Measurements from ENCODE around the gene MBLAC1. TPM values are rescaled to one million over a fixed set of nuclear protein-coding genes. Genes with fewer than 3 reads are reported as not detected.
A peak's percentile ranks its signal among the peaks of the same experiment; 100 is the strongest.

The MBLAC1 gene
- total RNA-seq, 1 experiment from 2014 or later, result 3.5 TPM

DNA sequence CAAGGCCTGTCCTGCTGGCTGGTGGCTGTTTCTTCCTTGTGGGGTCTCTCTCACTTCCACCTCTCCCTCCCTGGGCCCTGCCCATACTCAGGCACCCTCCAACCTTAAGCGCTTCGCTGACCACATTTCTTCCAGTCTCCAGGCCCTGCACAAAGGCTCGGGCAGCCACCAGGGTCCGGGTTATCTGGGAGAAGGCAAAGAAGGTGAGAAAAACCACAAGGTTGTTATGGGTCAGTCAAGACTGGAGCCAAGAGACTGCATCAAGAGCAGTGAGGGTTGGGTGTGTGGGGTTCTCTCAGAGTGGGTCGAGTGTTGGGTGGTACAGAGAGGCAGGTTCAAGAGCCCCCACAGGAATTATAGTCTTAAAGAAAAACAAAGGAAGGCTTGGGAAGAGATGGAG is 47.8 kb downstream of the MBLAC1 start:
- Mint-ChIP-seq H3K4me3 (no peak overlapping the region), H3K36me3 (peaks cover 22% of the 10 kb centered on the region), H3K27ac (no peak overlapping the region), H3K27me3 (ENCODE audit: low read depth) (peaks cover 27% of the 10 kb centered on the region), H3K9me3 (no peaks in the 10 kb centered on the region), H3K4me1 (peaks cover 33% of the 10 kb centered on the region)
- no peak for TF ChIP-seq ZBTB21 (CRISPR knock-in tag; IDR thresholded peaks at IDR 0.05; ENCODE audit: borderline replicate concordance)
- TF ChIP-seq AR (CRISPR knock-in tag; IDR thresholded peaks at IDR 0.05), result no peak
- ChIA-PET CTCF (interaction anchor here (0.6 kb wide), 1 partner anchor 29 kb away, joined by 3 read pairs; no protein-coding TSS in a partner anchor), POLR2A (no interaction called here)
- ATAC-seq (no peak), DNase-seq (ENCODE audit: low spot score) (no peak)

- peaks cover 22% of the 10 kb centered on the region for H3K36me3 Mint-ChIP-seq
- CTCF ChIA-PET, result interaction anchor here (2.3 kb wide), 1 partner anchor 43 kb away, joined by 15 read pairs; no protein-coding TSS in a partner anchor
- H3K4me3 Mint-ChIP-seq, result peak overlapping the region; percentile 69
- peaks cover 26% of the 10 kb centered on the region for H3K4me1 Mint-ChIP-seq
- DNase-seq (ENCODE audit: low spot score), result no peak
- POLR2A ChIA-PET, result no interaction called here
- peaks cover 34% of the 10 kb centered on the region for H3K27me3 Mint-ChIP-seq (ENCODE audit: low read depth)
- H3K27ac Mint-ChIP-seq, result no peak overlapping the region
- no peaks in the 10 kb centered on the region for H3K9me3 Mint-ChIP-seq
- no peak for TF ChIP-seq PRRX2 (CRISPR knock-in tag; IDR thresholded peaks at IDR 0.05)
- TF ChIP-seq FOXP1 (CRISPR knock-in tag; IDR thresholded peaks at IDR 0.05; ENCODE audit: borderline replicate concordance), result no peak
- no peak for TF ChIP-seq NR2C2 (CRISPR knock-in tag; IDR thresholded peaks at IDR 0.05)
- TF ChIP-seq CREM (CRISPR knock-in tag; IDR thresholded peaks at IDR 0.05), result no peak
- TF ChIP-seq, protein P1, sequence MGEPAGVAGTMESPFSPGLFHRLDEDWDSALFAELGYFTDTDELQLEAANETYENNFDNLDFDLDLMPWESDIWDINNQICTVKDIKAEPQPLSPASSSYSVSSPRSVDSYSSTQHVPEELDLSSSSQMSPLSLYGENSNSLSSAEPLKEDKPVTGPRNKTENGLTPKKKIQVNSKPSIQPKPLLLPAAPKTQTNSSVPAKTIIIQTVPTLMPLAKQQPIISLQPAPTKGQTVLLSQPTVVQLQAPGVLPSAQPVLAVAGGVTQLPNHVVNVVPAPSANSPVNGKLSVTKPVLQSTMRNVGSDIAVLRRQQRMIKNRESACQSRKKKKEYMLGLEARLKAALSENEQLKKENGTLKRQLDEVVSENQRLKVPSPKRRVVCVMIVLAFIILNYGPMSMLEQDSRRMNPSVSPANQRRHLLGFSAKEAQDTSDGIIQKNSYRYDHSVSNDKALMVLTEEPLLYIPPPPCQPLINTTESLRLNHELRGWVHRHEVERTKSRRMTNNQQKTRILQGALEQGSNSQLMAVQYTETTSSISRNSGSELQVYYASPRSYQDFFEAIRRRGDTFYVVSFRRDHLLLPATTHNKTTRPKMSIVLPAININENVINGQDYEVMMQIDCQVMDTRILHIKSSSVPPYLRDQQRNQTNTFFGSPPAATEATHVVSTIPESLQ (CRISPR knock-in tag; IDR thresholded peaks at IDR 0.05), result no peak
- TF ChIP-seq ZNF138 (CRISPR knock-in tag; conservative IDR thresholded peaks at IDR 0.05), result no peak
- TF ChIP-seq RELA (CRISPR knock-in tag; IDR thresholded peaks at IDR 0.05; ENCODE audit: borderline replicate concordance), result no peak
- TF ChIP-seq ZNF263 (CRISPR knock-in tag; IDR thresholded peaks at IDR 0.05; ENCODE audit: low read depth), result no peak
- no peak for TF ChIP-seq ZSCAN18 (CRISPR knock-in tag; IDR thresholded peaks at IDR 0.05)
- no peak for TF ChIP-seq ZNF232 (CRISPR knock-in tag; IDR thresholded peaks at IDR 0.05)
- TF ChIP-seq ZBTB43 (CRISPR knock-in tag; IDR thresholded peaks at IDR 0.05), result no peak
- TF ChIP-seq, protein P2, sequence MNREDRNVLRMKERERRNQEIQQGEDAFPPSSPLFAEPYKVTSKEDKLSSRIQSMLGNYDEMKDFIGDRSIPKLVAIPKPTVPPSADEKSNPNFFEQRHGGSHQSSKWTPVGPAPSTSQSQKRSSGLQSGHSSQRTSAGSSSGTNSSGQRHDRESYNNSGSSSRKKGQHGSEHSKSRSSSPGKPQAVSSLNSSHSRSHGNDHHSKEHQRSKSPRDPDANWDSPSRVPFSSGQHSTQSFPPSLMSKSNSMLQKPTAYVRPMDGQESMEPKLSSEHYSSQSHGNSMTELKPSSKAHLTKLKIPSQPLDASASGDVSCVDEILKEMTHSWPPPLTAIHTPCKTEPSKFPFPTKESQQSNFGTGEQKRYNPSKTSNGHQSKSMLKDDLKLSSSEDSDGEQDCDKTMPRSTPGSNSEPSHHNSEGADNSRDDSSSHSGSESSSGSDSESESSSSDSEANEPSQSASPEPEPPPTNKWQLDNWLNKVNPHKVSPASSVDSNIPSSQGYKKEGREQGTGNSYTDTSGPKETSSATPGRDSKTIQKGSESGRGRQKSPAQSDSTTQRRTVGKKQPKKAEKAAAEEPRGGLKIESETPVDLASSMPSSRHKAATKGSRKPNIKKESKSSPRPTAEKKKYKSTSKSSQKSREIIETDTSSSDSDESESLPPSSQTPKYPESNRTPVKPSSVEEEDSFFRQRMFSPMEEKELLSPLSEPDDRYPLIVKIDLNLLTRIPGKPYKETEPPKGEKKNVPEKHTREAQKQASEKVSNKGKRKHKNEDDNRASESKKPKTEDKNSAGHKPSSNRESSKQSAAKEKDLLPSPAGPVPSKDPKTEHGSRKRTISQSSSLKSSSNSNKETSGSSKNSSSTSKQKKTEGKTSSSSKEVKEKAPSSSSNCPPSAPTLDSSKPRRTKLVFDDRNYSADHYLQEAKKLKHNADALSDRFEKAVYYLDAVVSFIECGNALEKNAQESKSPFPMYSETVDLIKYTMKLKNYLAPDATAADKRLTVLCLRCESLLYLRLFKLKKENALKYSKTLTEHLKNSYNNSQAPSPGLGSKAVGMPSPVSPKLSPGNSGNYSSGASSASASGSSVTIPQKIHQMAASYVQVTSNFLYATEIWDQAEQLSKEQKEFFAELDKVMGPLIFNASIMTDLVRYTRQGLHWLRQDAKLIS (CRISPR knock-in tag; IDR thresholded peaks at IDR 0.05; ENCODE audit: borderline replicate concordance), result no peak
- no peak for TF ChIP-seq GRHL2 (CRISPR knock-in tag; IDR thresholded peaks at IDR 0.05; ENCODE audit: insufficient replicate concordance, severe bottlenecking)
- TF ChIP-seq, protein P3, sequence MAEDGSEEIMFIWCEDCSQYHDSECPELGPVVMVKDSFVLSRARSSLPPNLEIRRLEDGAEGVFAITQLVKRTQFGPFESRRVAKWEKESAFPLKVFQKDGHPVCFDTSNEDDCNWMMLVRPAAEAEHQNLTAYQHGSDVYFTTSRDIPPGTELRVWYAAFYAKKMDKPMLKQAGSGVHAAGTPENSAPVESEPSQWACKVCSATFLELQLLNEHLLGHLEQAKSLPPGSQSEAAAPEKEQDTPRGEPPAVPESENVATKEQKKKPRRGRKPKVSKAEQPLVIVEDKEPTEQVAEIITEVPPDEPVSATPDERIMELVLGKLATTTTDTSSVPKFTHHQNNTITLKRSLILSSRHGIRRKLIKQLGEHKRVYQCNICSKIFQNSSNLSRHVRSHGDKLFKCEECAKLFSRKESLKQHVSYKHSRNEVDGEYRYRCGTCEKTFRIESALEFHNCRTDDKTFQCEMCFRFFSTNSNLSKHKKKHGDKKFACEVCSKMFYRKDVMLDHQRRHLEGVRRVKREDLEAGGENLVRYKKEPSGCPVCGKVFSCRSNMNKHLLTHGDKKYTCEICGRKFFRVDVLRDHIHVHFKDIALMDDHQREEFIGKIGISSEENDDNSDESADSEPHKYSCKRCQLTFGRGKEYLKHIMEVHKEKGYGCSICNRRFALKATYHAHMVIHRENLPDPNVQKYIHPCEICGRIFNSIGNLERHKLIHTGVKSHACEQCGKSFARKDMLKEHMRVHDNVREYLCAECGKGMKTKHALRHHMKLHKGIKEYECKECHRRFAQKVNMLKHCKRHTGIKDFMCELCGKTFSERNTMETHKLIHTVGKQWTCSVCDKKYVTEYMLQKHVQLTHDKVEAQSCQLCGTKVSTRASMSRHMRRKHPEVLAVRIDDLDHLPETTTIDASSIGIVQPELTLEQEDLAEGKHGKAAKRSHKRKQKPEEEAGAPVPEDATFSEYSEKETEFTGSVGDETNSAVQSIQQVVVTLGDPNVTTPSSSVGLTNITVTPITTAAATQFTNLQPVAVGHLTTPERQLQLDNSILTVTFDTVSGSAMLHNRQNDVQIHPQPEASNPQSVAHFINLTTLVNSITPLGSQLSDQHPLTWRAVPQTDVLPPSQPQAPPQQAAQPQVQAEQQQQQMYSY (CRISPR knock-in tag; IDR thresholded peaks at IDR 0.05), result no peak
- ATAC-seq, result no peak
Measured at GRCh38 chr7:100175296-100175935, 48.6 kb downstream of the MBLAC1 start.
